Measurements from ENCODE around the gene BICRAL. TPM values are rescaled to one million over a fixed set of nuclear protein-coding genes. Genes with fewer than 3 reads are reported as not detected.
A peak's percentile ranks its signal among the peaks of the same experiment; 100 is the strongest.
"Not testable (repeated sequence)": the region's sequence is repeated elsewhere in the genome, so short reads cannot be mapped to it uniquely, and the experiment has no call there.

BICRAL gene, protein sequence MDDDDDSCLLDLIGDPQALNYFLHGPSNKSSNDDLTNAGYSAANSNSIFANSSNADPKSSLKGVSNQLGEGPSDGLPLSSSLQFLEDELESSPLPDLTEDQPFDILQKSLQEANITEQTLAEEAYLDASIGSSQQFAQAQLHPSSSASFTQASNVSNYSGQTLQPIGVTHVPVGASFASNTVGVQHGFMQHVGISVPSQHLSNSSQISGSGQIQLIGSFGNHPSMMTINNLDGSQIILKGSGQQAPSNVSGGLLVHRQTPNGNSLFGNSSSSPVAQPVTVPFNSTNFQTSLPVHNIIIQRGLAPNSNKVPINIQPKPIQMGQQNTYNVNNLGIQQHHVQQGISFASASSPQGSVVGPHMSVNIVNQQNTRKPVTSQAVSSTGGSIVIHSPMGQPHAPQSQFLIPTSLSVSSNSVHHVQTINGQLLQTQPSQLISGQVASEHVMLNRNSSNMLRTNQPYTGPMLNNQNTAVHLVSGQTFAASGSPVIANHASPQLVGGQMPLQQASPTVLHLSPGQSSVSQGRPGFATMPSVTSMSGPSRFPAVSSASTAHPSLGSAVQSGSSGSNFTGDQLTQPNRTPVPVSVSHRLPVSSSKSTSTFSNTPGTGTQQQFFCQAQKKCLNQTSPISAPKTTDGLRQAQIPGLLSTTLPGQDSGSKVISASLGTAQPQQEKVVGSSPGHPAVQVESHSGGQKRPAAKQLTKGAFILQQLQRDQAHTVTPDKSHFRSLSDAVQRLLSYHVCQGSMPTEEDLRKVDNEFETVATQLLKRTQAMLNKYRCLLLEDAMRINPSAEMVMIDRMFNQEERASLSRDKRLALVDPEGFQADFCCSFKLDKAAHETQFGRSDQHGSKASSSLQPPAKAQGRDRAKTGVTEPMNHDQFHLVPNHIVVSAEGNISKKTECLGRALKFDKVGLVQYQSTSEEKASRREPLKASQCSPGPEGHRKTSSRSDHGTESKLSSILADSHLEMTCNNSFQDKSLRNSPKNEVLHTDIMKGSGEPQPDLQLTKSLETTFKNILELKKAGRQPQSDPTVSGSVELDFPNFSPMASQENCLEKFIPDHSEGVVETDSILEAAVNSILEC
- total RNA-seq = 10 to 100 TPM; 10.6 to 10.7 TPM

DNA sequence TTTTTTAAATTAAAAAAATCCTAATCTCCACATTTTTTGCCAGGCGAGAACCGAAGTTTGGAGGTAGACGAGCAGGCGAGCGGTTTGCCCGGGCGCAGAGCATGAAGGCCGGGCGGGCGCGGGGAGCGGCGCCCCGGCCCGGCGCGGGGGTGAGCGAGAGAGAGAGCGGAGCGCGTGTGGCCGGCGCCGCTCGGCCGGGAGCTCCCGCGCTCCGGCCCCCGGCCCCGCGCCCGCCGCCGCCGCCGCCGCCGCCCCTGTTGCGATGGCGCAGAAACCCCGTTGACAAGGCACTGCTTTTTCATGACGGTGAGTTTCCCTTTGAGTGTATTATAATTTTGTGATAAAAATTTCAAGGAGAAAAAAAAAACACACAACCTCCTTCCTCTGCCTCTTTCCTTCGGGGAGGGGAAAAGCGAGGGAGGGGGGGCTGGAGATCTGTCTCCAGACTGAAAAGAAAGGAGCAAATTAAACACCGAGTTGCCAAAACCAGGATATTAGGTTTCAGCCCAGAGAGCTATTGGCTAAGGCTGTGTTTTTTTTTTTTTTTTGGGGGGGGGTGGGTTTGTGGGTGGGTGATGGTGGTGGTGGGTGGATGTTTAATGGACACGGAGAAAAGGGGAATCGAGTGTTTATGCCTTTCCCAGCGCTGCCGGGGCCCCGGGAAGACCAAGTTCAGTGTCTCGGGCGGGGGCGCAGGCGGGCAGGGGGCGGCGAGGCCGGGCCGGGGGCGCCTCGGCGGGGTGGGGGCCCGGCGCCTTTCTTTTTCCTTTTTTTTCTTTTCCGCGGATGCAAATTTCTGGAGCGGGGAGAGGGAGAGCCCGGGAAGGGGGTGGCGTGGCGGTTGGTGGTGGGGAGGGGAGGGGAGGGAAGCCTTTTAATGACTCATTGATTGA, at the start of gene BICRAL:
Gene BICRAL, plus strand, starts transcription at position 257 of the 893 bp plus-strand sequence. CDS start 39,971 bp downstream, outside the sequence.
- peak; percentile 78 for DNase-seq
- Mint-ChIP-seq H3K36me3 (peaks cover 18% of the 10 kb centered on the region), H3K27ac (peak within 1 kb of the TSS; percentile 99), H3K4me1 (peaks cover 36% of the 10 kb centered on the region), H3K4me3 (peak within 1 kb of the TSS; percentile 94), H3K27me3 (no peaks in the 10 kb centered on the region), H3K9me3 (no peaks in the 10 kb centered on the region)

DNA sequence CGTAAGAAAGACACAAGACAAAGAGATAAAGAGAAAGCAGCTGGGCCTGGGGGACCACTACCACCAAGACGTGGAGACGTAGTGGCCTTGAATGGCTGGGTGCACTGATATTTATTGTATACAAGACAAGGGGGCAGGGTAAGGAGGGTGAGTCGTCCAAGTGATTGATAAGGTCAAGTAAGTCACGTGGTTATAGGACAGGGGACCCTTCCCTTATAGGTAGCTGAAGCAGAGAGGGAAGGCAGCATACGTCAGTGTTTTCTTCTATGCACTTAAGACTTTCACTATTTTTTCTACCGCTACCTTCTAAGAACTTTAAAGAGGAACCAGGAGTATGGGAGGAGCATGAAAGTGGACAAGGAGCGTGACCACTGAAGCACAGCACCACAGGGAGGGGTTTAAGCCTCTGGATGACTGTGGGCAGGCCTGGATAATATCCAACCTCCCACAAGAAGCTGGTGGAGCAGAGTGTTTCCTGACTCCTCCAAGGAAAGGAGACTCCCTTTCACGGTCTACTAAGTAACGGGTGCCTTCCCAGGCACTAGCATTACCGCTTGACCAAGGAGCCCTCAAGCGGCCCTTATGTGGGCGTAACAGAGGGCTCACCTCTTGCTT, 47.9 kb upstream of the BICRAL start:
- not testable (repeated sequence) for H3K27me3 Mint-ChIP-seq, H3K9me3 Mint-ChIP-seq, H3K27ac Mint-ChIP-seq, DNase-seq, H3K36me3 Mint-ChIP-seq, H3K4me3 Mint-ChIP-seq, H3K4me1 Mint-ChIP-seq

DNA sequence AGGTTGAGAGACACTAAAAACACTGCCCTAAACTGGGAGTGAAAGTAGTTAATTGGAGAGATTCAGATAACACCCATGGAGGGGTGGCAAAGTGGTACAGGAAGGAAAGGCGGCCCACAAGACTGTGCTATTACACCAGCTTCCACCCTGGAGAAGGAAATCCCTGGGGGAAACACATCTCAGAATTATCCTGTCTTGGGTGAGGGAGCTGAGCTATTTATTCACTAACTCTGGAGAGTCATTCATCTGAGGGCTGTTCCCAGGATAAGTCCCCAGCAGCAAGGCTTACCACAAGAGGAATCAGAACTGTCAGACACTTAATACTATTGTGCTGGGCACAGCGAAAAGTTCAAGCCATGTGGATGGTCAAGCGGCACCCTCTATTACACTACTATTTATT, 45.9 kb upstream of the BICRAL start:
- H3K27me3 Mint-ChIP-seq = no peaks in the 10 kb centered on the region
- no peak overlapping the region for H3K4me3 Mint-ChIP-seq
- H3K4me1 Mint-ChIP-seq = no peaks in the 10 kb centered on the region

DNA sequence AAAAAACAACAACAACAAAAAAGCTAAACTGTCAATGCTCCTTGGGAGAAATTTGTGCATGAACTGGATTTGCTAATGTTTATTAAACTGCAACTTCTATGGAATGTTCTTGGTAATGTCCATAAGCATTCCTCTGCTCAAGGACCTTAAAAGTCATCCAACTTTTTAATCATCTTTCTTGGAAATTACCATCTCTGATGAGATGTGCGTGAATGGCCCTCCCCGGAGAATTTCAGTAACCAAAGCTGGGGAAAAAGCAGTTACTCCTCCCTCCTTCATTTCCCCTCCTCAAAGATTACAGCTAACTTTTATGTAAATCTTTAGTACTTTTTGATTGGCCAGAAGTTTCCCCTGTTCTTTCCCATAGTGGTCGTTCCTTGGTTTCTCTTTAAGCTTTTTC, 41.1 kb upstream of the BICRAL start:
- Mint-ChIP-seq H3K27me3 (no peaks in the 10 kb centered on the region), H3K4me1 (peaks cover 9% of the 10 kb centered on the region), H3K4me3 (no peak overlapping the region), H3K9me3 (peaks cover 3% of the 10 kb centered on the region), H3K36me3 (peaks cover 22% of the 10 kb centered on the region), H3K27ac (no peak overlapping the region)
- no peak for DNase-seq

More for the DNA sequence above, 45.9 kb upstream of the BICRAL start:
- Mint-ChIP-seq H3K27ac (no peak overlapping the region), H3K9me3 (peaks cover 2% of the 10 kb centered on the region), H3K36me3 (no peaks in the 10 kb centered on the region)
- DNase-seq = no peak

DNA sequence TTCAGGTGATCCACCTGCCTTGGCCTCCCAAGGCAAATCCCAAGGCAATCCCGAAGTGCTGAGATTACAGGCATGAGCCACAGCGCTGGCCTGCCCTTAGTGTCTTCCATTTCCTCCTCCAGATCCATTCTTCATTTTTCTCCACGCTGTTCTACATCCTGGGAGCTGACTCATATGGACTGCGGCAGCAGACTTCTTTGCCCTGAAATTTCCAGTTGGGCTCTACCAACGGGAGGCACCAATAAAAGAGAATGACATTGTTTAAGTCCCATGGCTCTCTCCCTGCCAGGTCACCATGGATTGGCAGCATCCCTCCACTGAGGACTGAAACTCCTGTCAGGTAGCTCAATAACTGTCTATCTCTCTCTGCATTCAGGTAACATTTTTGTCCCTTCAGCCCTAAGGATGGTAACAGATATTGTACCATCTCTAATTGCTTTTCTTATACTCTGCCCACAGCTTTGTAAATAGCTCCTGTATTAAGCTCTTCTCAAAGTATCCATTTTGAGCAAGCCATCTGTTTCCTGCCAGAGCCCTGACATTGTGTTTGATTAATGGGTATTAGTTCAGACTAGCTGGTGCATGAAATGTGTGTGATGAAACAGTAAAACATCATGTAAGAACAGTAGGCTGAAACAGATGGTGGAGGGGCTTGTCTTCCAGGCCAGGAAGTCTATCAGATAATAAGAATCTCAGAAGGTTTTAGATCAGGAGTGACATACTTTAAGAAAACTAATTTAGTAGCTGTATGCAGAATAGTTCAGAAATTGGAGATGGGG, 39.5 kb upstream of the BICRAL start:
- no peaks in the 10 kb centered on the region for H3K27me3 Mint-ChIP-seq
- H3K27ac Mint-ChIP-seq = no peak overlapping the region
- peaks cover 25% of the 10 kb centered on the region for H3K36me3 Mint-ChIP-seq
- H3K4me3 Mint-ChIP-seq = no peak overlapping the region
- DNase-seq = no peak
- peaks cover 3% of the 10 kb centered on the region for H3K9me3 Mint-ChIP-seq
- peaks cover 10% of the 10 kb centered on the region for H3K4me1 Mint-ChIP-seq

DNA sequence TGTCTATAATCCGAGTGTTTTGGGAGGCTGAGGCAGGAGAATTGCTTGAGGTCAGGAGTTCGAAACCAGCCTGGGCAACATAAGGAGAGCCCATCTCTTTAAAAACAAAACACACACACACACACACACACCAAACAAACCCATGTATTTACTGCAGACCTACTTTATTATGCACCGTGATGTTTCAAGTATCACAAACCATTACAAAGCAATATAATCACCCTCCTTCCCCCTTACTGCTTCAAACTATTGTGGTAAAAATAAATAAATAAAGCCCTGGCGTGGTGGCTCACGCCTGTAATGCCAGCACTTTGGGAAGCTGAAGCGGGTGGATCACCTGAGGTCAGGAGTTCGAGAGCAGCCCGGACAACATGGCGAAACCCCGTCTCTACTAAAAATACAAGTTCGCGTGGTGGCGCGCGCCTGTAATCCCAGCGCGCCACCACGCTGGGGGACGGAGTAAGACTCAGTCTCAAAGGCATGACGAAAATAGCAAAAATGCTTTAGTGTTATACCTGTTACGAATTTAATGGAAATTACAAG, 37.4 kb upstream of the BICRAL start:
- Mint-ChIP-seq H3K27me3 (no peaks in the 10 kb centered on the region), H3K4me3 (peak overlapping the region; percentile 100), H3K27ac (peak overlapping the region; percentile 34), H3K36me3 (peaks cover 34% of the 10 kb centered on the region), H3K9me3 (peaks cover 3% of the 10 kb centered on the region), H3K4me1 (peaks cover 26% of the 10 kb centered on the region)
- DNase-seq = no peak

DNA sequence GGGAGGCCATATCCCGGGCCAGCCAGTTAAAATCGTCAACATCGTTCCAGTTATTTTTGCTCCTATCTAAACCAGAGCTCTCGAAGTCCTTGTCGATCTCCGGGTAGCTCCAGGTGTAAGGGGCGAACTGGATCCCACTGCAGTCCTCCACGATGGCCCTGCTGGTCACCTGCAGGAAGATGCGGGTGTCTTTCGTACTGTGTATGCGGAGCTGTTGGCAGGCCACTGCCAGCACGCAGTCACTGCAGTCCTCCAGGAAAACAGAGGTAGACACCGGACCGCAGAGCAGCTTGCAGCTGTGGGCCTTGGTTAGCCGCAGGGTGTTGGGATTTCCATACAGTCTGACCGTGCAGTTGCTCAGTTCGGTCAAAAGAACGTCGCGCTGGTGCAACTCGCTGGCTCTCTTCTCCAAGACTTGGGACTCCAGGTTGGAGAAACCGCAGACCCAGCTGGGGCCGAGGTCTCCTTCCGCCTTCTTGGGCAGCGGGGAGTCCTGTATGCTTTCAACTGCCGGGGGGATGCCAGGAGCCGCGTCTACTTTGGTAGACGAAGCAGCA, 36.7 kb upstream of the BICRAL start:
- H3K36me3 Mint-ChIP-seq = peaks cover 34% of the 10 kb centered on the region
- H3K4me1 Mint-ChIP-seq = peaks cover 26% of the 10 kb centered on the region
- no peaks in the 10 kb centered on the region for H3K27me3 Mint-ChIP-seq
- H3K9me3 Mint-ChIP-seq = peaks cover 3% of the 10 kb centered on the region
- peak overlapping the region; percentile 100 for H3K4me3 Mint-ChIP-seq
- peak overlapping the region; percentile 100 for H3K27ac Mint-ChIP-seq
- DNase-seq = peak; percentile 51

DNA sequence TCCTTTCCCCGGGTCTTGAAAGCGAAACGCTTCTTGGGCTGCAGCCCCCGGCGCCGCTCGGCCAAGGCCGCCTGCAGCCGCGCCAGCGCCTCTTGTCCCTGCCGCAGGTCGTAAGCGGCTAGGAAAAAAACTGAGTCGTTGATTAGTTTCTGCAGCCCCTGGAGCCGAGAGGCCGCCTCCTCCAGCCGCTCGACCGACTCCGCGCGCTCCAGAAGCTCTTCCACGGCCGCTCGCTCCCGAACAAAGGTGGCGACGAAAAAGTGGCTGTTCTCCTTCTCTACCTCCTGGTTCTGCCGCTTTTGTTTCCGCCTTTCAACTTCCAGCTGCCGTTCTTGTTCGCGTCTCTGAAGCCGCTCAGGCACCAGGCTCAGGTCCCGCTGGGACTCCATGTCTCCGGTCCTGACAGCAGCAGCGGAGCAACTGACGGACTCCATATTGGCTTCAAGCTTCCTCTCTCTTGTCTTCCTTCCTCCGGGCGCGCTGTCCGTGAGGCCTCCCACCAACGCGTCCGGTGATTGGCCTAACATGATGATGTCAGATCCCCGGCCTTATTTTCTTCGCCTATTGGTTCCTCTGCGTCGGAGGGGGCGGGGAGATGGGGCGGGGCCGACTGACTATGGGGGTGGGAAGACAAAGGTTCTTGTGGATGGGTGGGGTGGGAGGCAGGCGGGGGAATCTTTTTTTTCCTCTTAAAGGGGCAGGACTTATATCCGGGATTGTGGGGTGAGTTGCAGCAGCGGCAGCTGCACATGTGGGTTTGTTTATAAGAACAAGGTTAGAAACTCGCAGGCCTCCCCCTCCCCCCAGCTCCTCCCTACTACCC, 36.0 kb upstream of the BICRAL start, which contains the start of gene TBCC:
Gene TBCC, minus strand, starts transcription at position 464 of the 823 bp plus-strand sequence. Its CDS starts 30 bp downstream, at position 434.
- peaks cover 34% of the 10 kb centered on the region for H3K36me3 Mint-ChIP-seq
- H3K9me3 Mint-ChIP-seq = peaks cover 3% of the 10 kb centered on the region
- peak within 1 kb of the TSS; percentile 100 for H3K27ac Mint-ChIP-seq
- H3K4me1 Mint-ChIP-seq = peaks cover 26% of the 10 kb centered on the region
- DNase-seq = peak; percentile 91
- H3K27me3 Mint-ChIP-seq = no peaks in the 10 kb centered on the region
- H3K4me3 Mint-ChIP-seq = peak within 1 kb of the TSS; percentile 100

DNA sequence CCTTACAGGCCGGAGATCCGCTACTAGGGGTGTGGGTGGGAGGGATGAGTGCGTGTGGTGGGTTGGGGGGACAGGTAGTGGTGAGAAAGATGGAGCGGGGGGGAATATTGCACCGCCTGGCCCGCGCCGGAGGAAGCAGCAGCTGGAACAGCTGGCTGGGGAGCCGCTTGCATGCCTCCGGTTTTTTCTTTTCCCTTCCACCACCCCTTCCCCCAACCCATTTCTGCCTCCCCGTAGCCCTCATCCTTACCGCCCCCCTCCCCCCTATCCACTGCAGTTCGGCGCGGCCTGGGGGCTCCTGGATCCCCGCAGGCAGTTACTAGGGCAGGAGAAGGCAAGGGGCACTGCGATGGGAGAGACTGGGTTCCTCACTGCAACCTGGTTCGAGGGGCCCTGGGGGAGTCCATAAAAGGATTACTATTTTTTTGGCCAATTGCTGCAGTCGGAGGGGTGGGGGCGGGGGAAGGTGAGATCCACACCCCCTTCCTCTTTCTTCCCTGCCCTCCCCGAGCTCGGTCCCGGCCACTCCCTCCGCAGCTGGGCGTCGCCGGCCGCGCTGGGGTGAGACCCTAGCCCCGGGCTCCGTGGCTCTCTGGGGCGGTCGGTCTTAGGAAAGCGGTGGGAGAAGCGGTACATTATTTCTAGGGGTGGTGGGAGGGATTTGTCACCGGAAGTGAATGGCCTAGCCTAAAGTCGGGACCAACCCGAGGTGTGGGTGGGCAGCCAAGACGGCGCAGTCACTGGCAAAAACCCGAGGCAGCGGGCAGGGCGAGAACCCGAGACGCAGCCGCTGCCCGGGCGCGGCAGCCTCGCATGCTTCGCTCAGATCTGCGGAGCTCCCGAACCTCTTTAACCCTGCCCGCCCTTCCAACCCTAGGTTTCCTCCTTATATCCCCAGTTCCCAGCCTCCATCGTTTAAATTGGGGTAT, 35.1 kb upstream of the BICRAL start:
- H3K27me3 Mint-ChIP-seq = no peaks in the 10 kb centered on the region
- H3K4me3 Mint-ChIP-seq = peak overlapping the region; percentile 100
- H3K4me1 Mint-ChIP-seq = peaks cover 30% of the 10 kb centered on the region
- DNase-seq = peak; percentile 90
- H3K27ac Mint-ChIP-seq = peak overlapping the region; percentile 100
- peaks cover 34% of the 10 kb centered on the region for H3K36me3 Mint-ChIP-seq
- peaks cover 3% of the 10 kb centered on the region for H3K9me3 Mint-ChIP-seq

DNA sequence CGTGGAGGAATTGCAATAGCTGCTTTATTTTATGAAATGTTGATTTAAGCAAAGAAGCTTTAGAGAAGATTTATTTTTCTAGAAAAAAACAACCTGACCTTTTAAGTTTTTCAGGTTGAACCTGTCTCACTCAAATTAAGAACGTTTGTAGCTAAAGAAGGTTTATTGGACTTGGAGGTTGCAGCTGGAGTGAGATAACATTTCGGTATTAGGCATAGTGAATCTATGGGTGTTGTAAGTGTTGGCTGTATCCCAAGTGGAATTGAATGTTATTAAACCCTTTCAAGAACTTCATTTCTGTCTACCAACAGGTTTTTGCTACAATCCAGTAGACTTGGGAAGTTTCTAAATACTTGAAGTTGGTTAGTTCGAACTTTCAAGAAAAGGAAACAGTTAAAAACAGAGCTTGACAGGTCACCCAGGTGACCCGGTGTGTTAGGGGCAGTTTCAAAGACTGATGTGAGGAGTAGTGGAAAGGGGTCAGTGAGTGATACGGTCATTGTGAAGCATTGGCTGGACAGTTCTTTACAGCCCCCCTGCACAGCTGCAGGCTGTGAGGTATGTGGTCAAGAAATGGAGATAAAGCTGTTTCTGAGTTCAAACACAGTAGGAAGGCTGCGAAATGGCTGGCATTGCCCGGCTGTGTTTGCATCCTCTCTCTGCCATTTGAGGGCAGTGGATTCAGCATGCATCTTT, 33.5 kb upstream of the BICRAL start:
- Mint-ChIP-seq H3K36me3 (peaks cover 30% of the 10 kb centered on the region), H3K27ac (peak overlapping the region; percentile 100), H3K9me3 (no peaks in the 10 kb centered on the region), H3K4me3 (peak overlapping the region; percentile 100), H3K4me1 (peaks cover 30% of the 10 kb centered on the region), H3K27me3 (no peaks in the 10 kb centered on the region)
- no peak for DNase-seq

DNA sequence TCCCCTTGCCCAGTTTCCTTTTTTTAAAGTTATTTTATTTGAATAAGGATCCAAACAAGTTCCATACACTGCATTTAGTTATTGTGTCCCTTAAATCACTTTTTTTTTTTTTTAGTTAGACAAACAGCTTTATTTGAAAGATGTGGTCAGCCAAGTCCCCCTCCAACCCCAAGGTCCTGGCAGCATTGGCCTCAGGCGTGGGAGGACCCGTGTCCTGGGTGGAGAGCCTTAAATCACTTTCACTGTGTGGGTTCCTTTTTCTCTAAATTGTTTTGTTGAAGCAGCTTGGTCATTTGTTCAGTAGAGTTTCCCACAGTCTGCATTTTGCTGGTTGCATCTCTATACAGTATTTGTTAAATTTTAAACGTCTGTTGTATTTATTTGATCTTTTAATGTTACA, 30.8 kb upstream of the BICRAL start:
- no peak overlapping the region for H3K4me3 Mint-ChIP-seq
- H3K9me3 Mint-ChIP-seq = no peaks in the 10 kb centered on the region
- H3K27ac Mint-ChIP-seq = no peak overlapping the region
- no peak for DNase-seq
- H3K4me1 Mint-ChIP-seq = peaks cover 24% of the 10 kb centered on the region
- no peaks in the 10 kb centered on the region for H3K27me3 Mint-ChIP-seq
- peaks cover 12% of the 10 kb centered on the region for H3K36me3 Mint-ChIP-seq
